Pancreas (tissue), 10 donors: ENCODE data around the gene LGI2. TPM values are rescaled to one million over a fixed set of nuclear protein-coding genes. Genes with fewer than 3 reads are reported as not detected.
A peak's percentile ranks its signal among the peaks of the same experiment; 100 is the strongest.

Experiments
- ATAC-seq, 4 donors: fragments of 200-7000 bp; cut with Tn5 transposase; one replicate each; pipeline versions ENCODE4 v1.8.0 to v1.9.1; 2020; ENCODE audit warnings: mild to moderate bottlenecking in 4 of 4, moderate library complexity in 4 of 4
- DNase-seq, 6 donors: peaks; one replicate each; pipeline ENCODE4 v3.0.0-alpha.2; 2020
- FAIRE-seq: peaks from 2 replicates; lab custom pipeline; 2012; peaks lifted over from hg19 to GRCh38; lab: Jason Lieb, UNC
- H3K27ac ChIP-seq, 4 donors: fragments of 200-600 bp; sonication (generic); 1 replicate in 3 of 4; 2 replicates in 1 of 4; pipeline versions ENCODE4 v1.5.0 to v1.8.0; 2020
- H3K27me3 ChIP-seq, 4 donors: fragments of 200-600 bp; one replicate each; pipeline ENCODE4 v1.8.0; 2021
- H3K36me3 ChIP-seq, 3 donors: fragments of 200-600 bp; sonication (generic) in 1 of 3; one replicate each; pipeline versions ENCODE4 v1.5.0 to v1.8.0; 2020 to 2021
- H3K4me1 ChIP-seq, 3 donors: fragments of 200-600 bp; one replicate each; pipeline ENCODE4 v1.8.0; 2021
- H3K4me3 ChIP-seq, 4 donors: fragments of 200-600 bp; sonication (generic) in 2 of 4; one replicate each; pipeline versions ENCODE4 v1.5.0 to v1.8.0; 2020 to 2021
- H3K9me3 ChIP-seq, 4 donors: fragments of 200-600 bp; one replicate each; pipeline ENCODE4 v1.8.0; 2021
- CTCF ChIP-seq, 4 donors: fragments of 200-600 bp; sonication (generic) in 3 of 4; IDR thresholded peaks; one replicate each; pipeline versions ENCODE4 v1.5.0 to v1.8.0; 2021; ENCODE audit warnings: antibody characterized with exemption in 4 of 4
- WGBS, 2 donors: extraction: QIAGEN DNeasy Blood & Tissue Kit; methylation state at CpG; one replicate each; pipeline ENCODE4 v1.1.7; 2013; 5-methylcytosine and 5-hydroxymethylcytosine counted together
- intact Hi-C, 3 donors: fragments of 100-400 bp; cut with DNase I; formaldehyde crosslinking; loops; one replicate each; pipeline versions ENCODE4 v1.11.1 to v1.14.2; 2022
- polyA plus RNA-seq, 2 donors: library from polyadenylated mRNA; stranded (reverse); fragments of 200-250 nt; gene quantifications; one replicate each; pipeline ENCODE4 v1.2.3, GENCODE V29; 2013
- total RNA-seq, 6 donors: library from RNA; stranded (reverse); fragmentation: NEBNext Ultra II Directional in 4 of 6; extraction: Animal tissue kit (Norgen Biotek cat#: 25700) in 4 of 6; gene quantifications; one replicate each; pipeline versions ENCODE4 v1.2.1 to v1.2.4, GENCODE V29; 2021 to 2023
- donor health status: healthy with polysubstance abuse.
- donor health status: DM: no; HTN: no; CAD: no; lungs with moderate emphysema.
- donor health status: DM: no; HTN: no; CAD: no.
- donor health status: control.
- donor health status: control.
- donor health status: Bipolar disorder and iron deficiency.
- donor health status: DM: yes; HTN: yes; CAD: no.
- donor health status: DM: no; HTN: no; CAD: no.
- donor health status: DM: no; HTN: no; CAD: no.
- donor health status: DM: yes; HTN: yes; CAD: no.

Gene LGI2
- total and polyA plus RNA-seq, 8 donors: 0.22 to 1.7 (median 0.70) TPM

DNA sequence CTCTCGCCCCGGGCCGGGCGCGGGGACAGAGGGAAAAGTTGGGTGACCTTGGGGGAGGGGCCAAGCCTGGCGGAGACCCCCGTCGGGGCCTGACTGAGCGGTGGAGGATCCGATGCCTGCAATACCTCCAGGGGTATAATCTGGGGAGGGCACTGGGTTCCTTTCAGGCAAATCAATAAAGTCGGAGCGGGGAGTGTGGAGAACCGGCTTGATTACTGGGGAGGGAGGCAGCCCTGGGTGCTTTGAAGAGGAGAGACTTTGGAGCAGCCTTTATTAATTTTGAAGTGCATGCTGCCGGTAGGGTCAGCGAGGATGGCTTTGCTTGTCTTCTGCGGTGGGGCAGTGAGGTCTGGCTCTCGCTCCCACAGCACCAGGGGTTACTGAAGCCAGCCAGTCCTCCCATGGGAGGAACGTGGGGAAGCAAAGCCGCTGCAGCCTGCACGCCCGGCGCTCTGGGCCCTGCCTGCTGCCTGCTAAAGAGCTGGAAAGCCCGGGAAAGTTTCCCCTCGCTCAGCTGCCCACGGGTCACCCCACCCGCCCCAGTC is 403 bp upstream of the LGI2 start:
- ATAC-seq: peak; percentile 44 to 58 (median 57)

GRCh38 chr4:25029479-25030276 is 1.1 kb downstream of the LGI2 start:
- FAIRE-seq (no peak), DNase-seq (no peak), ATAC-seq (peak; percentile 41 to 47 (median 44))
- Histone ChIP-seq H3K36me3 (no peaks in the 10 kb centered on the region), H3K4me3 (peak overlapping the region in 3 of 4 donors; percentile 37 to 54 (median 49)), H3K27ac (no peak overlapping the region), H3K27me3 (no peaks in the 10 kb centered on the region), H3K4me1 (peaks cover 0 to 2% (median 0%) of the 10 kb centered on the region in 3 donors), H3K9me3 (no peaks in the 10 kb centered on the region)
- TF ChIP-seq CTCF (IDR thresholded peaks at IDR 0.05): no peak
- 34 to 46% methylated on average over 17 to 19 of the region's 19 CpGs for WGBS, 2 donors
- intact Hi-C loops: no loop called here

More for the DNA sequence above, 403 bp upstream of the LGI2 start:
- intact Hi-C loops: no loop called here
- no peak for TF ChIP-seq CTCF (IDR thresholded peaks at IDR 0.05)
- no peaks in the 10 kb centered on the region for H3K9me3 ChIP-seq
- peak in 3 of 6 donors; percentile 15 to 60 (median 17) for DNase-seq
- peak overlapping the region in 3 of 4 donors; percentile 37 to 54 (median 49) for H3K4me3 ChIP-seq
- 2 to 4% methylated on average over 26 of the region's 26 CpGs for WGBS, 2 donors
- no peak overlapping the region for H3K27ac ChIP-seq
- H3K4me1 ChIP-seq: peaks cover 0 to 2% (median 0%) of the 10 kb centered on the region in 3 donors
- no peak for FAIRE-seq
- no peaks in the 10 kb centered on the region for H3K36me3 ChIP-seq
- H3K27me3 ChIP-seq: no peaks in the 10 kb centered on the region

GRCh38 chr4:25028851-25029250 is 1.9 kb downstream of the LGI2 start:
- Histone ChIP-seq H3K27me3 (no peaks in the 10 kb centered on the region), H3K9me3 (no peaks in the 10 kb centered on the region), H3K27ac (no peak overlapping the region), H3K36me3 (no peaks in the 10 kb centered on the region), H3K4me3 (no peak overlapping the region), H3K4me1 (peaks cover 0 to 2% (median 0%) of the 10 kb centered on the region in 3 donors)
- WGBS, 2 donors: 87 to 92% methylated on average over 3 of the region's 3 CpGs
- no peak for DNase-seq
- intact Hi-C loops: no loop called here
- no peak for ATAC-seq
- FAIRE-seq: no peak
- TF ChIP-seq CTCF (IDR thresholded peaks at IDR 0.05): no peak

- no peaks in the 10 kb centered on the region for H3K36me3 ChIP-seq
- TF ChIP-seq CTCF (IDR thresholded peaks at IDR 0.05): no peak
- H3K4me3 ChIP-seq: no peak overlapping the region
- DNase-seq (no peak), FAIRE-seq (no peak), ATAC-seq (no peak)
- intact Hi-C loops: no loop called here
- no peaks in the 10 kb centered on the region for H3K4me1 ChIP-seq
- H3K9me3 ChIP-seq: no peaks in the 10 kb centered on the region
- 89 to 96% methylated on average over 1 of the region's 1 CpG for WGBS, 2 donors
- H3K27ac ChIP-seq: no peak overlapping the region
- no peaks in the 10 kb centered on the region for H3K27me3 ChIP-seq
These were observed 8.0 kb downstream of the LGI2 start for GRCh38 chr4:25022766-25023165.

GRCh38 chr4:25021216-25021615 is 9.5 kb downstream of the LGI2 start:
- intact Hi-C loops: no loop called here
- DNase-seq (no peak), ATAC-seq (no peak), FAIRE-seq (no peak)
- no peak for TF ChIP-seq CTCF (IDR thresholded peaks at IDR 0.05)
- WGBS, 2 donors: 78 to 80% methylated on average over 2 of the region's 2 CpGs
- Histone ChIP-seq H3K4me1 (no peaks in the 10 kb centered on the region), H3K9me3 (no peaks in the 10 kb centered on the region), H3K27me3 (no peaks in the 10 kb centered on the region), H3K27ac (no peak overlapping the region), H3K4me3 (no peak overlapping the region), H3K36me3 (no peaks in the 10 kb centered on the region)
